Central memory CD4-positive, alpha-beta T cell (primary cell): ENCODE measurements around the gene CD164.
"Not testable (repeated sequence)": the region's sequence is repeated elsewhere in the genome, so short reads cannot be mapped to it uniquely, and the experiment has no call there.

ENCODE experiments used
- DNase-seq: peaks from one replicate; pipeline ENCODE4 v3.0.0; 2022

The CD164 gene

GRCh38 chr6:109340811-109341210, 41.5 kb downstream of the CD164 start:
- no peak for DNase-seq

- no peak for DNase-seq
These were observed 42.2 kb downstream of the CD164 start for GRCh38 chr6:109339906-109340678.

DNA sequence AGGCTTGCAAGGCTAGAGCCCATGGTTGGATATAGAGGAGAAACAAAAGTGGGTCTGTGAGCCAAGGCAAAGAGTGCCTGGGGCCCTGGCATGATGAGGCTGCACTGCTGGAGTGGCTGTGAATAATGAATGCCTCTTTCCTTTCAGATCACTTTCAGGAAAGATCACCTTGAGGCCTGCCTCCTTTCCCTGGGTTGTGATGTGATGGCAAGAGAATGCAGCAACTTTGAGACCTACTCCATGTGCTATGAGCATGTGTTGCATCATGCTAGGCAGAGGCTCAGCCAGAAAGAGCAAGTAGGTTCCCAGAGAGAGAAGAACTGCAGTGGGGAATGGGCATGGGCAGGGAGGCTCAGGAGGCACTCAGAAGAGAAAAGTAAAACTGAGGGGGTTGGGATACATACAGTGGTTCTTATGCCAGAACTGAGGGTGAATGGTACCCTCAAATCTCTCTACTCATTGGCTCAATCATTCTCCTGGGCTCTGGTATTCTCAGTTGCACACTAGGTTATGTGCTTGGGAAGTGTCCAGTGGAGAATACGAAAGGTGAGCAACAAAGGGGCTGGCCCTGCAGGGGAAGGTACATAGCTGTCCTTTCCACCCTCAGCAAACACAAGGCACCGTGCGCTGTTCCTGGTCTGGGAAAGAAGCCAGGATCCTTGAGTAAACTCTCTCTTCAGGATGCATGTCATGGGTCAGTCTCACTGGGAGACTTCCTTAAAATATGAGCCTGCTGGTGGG, 45.9 kb downstream of the CD164 start:
- DNase-seq: no peak

DNA sequence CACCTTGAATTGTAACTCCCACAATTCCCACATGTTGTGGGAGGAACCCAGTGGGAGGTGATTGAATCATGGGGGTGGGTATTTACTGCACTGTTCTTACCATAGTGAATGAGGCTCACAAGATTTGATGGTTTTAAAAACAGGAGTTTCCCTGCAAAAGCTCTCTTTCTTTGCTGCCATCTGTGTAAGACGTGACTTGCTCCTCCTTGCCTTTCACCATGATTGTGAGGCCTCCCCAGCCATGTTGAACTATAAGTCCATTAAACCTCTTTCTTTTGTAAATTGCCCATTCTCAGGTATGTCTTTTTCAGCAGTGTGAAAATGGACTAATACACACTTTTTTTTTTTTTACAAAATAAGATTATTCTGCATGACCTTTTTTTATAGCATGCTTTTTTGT, 48.4 kb downstream of the CD164 start:
- not testable (repeated sequence) for DNase-seq

- DNase-seq: no peak
These were observed 49.5 kb downstream of the CD164 start for GRCh38 chr6:109332748-109333147.

DNA sequence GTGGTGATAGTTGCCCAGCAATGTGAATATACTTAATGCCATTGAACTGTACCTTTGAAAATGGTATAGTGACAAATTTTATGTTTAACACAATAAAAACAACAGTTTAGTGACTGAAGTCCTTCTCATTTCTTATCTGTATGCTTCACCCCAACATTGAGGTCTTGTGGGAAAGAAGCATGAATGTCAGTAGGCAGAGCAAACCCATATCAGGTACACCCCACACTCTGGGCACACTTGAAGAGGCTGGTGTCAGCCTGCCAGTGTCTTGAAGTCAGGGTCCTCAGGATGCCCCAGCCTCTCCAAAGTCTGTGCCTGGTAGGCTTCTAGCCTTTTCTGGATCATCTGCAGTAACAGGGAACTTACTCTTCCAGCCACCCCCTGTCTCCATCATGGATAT, 51.2 kb downstream of the CD164 start:
- DNase-seq: no peak

- DNase-seq: no peak
These were observed 52.0 kb downstream of the CD164 start for GRCh38 chr6:109330263-109330662.

DNA sequence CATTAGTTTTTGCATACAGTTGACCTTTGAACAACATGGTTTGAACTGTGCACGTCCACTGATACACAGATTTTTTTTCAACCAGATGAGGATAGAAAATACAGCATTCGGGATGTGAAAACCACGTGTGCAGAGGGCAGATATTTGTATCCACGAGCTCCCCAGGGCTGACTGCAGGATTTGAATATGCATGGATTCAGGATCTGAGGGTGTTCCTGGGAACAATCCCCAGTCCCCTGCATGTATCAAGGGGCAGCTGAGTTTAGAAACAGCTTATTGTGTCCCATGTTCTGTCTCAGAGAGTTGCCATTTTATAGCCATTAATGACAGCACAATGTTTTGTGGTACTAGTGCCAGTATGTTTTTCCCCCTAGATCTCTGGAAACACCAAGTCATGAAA, 53.6 kb downstream of the CD164 start:
- no peak for DNase-seq

DNA sequence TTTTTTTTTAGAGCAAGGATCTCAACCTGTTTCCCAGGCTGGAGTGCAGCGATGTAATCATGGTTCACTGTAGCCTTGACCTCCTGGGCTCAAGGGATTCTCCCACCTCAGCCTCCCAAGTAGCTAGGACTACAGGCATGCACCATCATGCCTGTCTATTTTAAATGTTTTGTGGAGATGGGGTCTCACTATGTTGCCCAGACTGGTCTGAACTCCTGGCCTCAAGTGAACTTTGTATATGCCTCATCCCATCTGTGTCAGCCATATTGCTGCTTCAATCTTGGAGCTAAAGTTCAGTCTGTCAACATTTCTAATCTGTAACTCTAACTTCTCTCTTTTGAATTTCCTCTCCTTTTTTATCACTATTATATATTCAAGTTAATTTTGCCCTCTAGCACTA, 54.3 kb downstream of the CD164 start:
- DNase-seq: no peak

- DNase-seq: no peak
These were observed 54.8 kb downstream of the CD164 start for GRCh38 chr6:109327491-109327890.

DNA sequence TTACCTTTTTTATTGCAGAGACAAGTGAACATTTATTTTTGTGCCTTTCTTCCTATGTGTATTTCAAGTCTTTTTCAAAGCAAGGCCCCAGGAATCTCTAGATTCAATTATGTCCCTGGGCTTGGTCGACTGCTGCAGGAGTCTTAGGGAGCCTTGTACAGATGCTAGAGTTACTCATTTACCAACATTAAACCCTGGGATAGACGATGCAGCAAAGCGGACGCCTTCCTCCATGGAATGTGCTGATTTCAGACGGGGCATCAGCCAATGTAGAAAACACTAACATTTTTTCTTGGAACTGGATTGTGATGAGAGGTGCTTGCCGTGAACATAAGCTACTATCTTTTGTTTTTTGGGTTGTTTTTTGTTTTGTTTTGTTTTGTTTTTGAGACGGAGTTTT, 55.9 kb downstream of the CD164 start:
- DNase-seq: no peak

GRCh38 chr6:109325400-109325801, 56.9 kb downstream of the CD164 start:
- no peak for DNase-seq

- no peak for DNase-seq
These were observed 59.0 kb downstream of the CD164 start for GRCh38 chr6:109323241-109323640.

GRCh38 chr6:109322825-109323224, 59.4 kb downstream of the CD164 start:
- no peak for DNase-seq

- no peak for DNase-seq
These were observed 60.5 kb downstream of the CD164 start for GRCh38 chr6:109321752-109322151.

GRCh38 chr6:109320072-109320471, 62.2 kb downstream of the CD164 start:
- no peak for DNase-seq

GRCh38 chr6:109318328-109318876, 63.9 kb downstream of the CD164 start:
- DNase-seq: no peak

DNA sequence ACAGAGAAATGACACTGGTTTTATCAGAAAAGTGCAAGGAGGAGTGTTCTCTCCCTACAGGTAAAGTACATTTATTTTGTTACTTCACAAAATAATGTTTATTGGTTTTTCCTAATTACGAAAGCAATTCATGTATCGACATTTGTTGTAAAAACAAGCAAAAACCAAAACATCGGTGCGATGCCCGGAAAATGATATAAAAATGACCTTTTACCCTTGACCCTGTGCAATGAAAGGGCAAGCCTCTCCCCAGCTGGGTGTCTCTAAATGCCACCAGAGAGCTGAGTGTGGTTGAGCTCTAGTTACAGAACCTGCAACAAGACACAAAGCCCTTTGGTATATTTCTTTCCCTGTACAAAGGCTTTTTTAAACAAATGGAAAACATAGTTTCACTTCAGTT, 65.4 kb downstream of the CD164 start:
- DNase-seq: no peak
